ENCODE data around the gene ZSCAN21.

ZSCAN21 gene

GRCh38 chr7:100101016-100101862, 51.7 kb downstream of the ZSCAN21 start, which contains the start of the genes AP4M1 and MCM7:
Gene AP4M1 (plus strand): TSS chr7:100101643. CDS start chr7:100101715, 72 bp downstream.
Gene MCM7 (minus strand): TSS chr7:100101397. CDS start chr7:100101294, 103 bp downstream.
- peak within 1 kb of the TSS; percentile 92 for H3K27ac ChIP-seq
- no peak for TF ChIP-seq CTCF (conservative IDR thresholded peaks at IDR 0.05)

- TF ChIP-seq CTCF (conservative IDR thresholded peaks at IDR 0.05): no peak
- peak overlapping the region; percentile 92 for H3K27ac ChIP-seq
Observed at GRCh38 chr7:100102950-100103840, 53.6 kb downstream of the ZSCAN21 start.

GRCh38 chr7:100105534-100105933, 56.0 kb downstream of the ZSCAN21 start:
- TF ChIP-seq CTCF (conservative IDR thresholded peaks at IDR 0.05): no peak

GRCh38 chr7:100106633-100107032, 57.1 kb downstream of the ZSCAN21 start:
- no peak overlapping the region for H3K27ac ChIP-seq
- no peak for TF ChIP-seq CTCF (conservative IDR thresholded peaks at IDR 0.05)

More at GRCh38 chr7:100105534-100105933, 56.0 kb downstream of the ZSCAN21 start:
- H3K27ac ChIP-seq: no peak overlapping the region

- H3K27ac ChIP-seq: no peak overlapping the region; the same call in 1 of the 2 replicates
- TF ChIP-seq CTCF (conservative IDR thresholded peaks at IDR 0.05): no peak
Observed at GRCh38 chr7:100107125-100107737, 57.7 kb downstream of the ZSCAN21 start.

GRCh38 chr7:100107890-100108289, 58.3 kb downstream of the ZSCAN21 start:
- H3K27ac ChIP-seq: peak overlapping the region; percentile 34
- no peak for TF ChIP-seq CTCF (conservative IDR thresholded peaks at IDR 0.05)

All from VCaP (cell line).